LNCAP (cell line): ENCODE data around the gene DHRS2.

ENCODE experiments used
- CTCF ChIP-seq: fragments of 450-650 bp; IDR thresholded peaks from 2 replicates; pipeline ENCODE4 v1.5.1; 2017; ENCODE audit warnings: mild to moderate bottlenecking

Gene DHRS2

GRCh38 chr14:23615856-23616255 lies 20.3 kb upstream of the DHRS2 start:
- TF ChIP-seq CTCF, result no peak

- TF ChIP-seq CTCF, result no peak
Measured at GRCh38 chr14:23617539-23617938, 18.6 kb upstream of the DHRS2 start.

GRCh38 chr14:23618415-23618988 lies 17.7 kb upstream of the DHRS2 start:
- TF ChIP-seq CTCF, result no peak

- TF ChIP-seq CTCF, result no peak
Measured at GRCh38 chr14:23620177-23620702, 15.9 kb upstream of the DHRS2 start.

GRCh38 chr14:23621204-23621931 lies 14.8 kb upstream of the DHRS2 start:
- no peak for TF ChIP-seq CTCF

GRCh38 chr14:23621932-23622730 lies 14.0 kb upstream of the DHRS2 start:
- TF ChIP-seq CTCF, result no peak

- TF ChIP-seq CTCF, result no peak
Measured at GRCh38 chr14:23622990-23623389, 13.2 kb upstream of the DHRS2 start.
